HEK293 (cell line): ENCODE data around the gene CAGE1.

Experiments
- ZNF274 ChIP-seq, 2 experiments: fragments of 200-500 bp in 1 of 2; fragments of 450-650 bp in 1 of 2; sonication (Bioruptor generic) in 1 of 2; formaldehyde crosslinking in 1 of 2; IDR thresholded peaks; 2 replicates each; pipeline versions ENCODE4 v1.5.1 to v1.6.1; 2014 to 2016; ENCODE audit warnings: borderline replicate concordance in 1 of 2, inconsistent platforms in 1 of 2, low read length in 1 of 2, missing biosample characterization in 1 of 2, missing genetic modification characterization in 1 of 2
- ZNF555 ChIP-seq: fragments of 450-650 bp; formaldehyde crosslinking; conservative IDR thresholded peaks from 2 replicates; pipeline ENCODE4 v1.5.1; 2017; ENCODE audit warnings: missing biosample characterization, mild to moderate bottlenecking, missing genetic modification characterization, inconsistent platforms
- TF ChIP-seq, protein P1 (sequence below): fragments of 450-650 bp; formaldehyde crosslinking; IDR thresholded peaks from 2 replicates; pipeline ENCODE4 v1.5.1; 2016; ENCODE audit warnings: missing biosample characterization, missing genetic modification characterization
- TF ChIP-seq, protein P2 (sequence below): fragments of 450-650 bp; formaldehyde crosslinking; IDR thresholded peaks from 2 replicates; pipeline ENCODE4 v1.5.1; 2016; ENCODE audit warnings: missing biosample characterization, missing genetic modification characterization
- TF ChIP-seq, protein P3 (sequence below): fragments of 450-650 bp; formaldehyde crosslinking; IDR thresholded peaks from 2 replicates; pipeline ENCODE4 v1.5.1; 2017; ENCODE audit warnings: missing biosample characterization, missing genetic modification characterization

DNA sequence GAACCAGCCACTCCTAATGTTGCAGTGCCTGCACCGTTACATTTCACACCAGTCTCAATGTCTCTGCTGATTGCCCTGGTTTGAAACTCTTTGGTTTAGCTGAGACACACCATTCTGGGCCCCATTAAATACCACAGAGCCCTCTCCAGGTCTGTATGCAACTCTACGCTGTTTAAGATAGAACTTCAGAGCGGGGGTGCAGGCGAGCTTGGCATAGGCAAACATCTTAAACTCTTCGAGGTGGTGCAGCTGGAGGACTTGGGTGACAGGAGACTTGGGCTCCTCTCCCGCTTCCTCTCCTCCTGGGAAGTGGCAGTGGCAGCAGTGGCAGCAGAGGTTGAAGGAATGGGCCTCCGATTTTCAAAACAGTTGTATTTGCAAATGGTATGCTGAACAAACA lies 58.1 kb downstream of the CAGE1 start:
- TF ChIP-seq, protein P1, sequence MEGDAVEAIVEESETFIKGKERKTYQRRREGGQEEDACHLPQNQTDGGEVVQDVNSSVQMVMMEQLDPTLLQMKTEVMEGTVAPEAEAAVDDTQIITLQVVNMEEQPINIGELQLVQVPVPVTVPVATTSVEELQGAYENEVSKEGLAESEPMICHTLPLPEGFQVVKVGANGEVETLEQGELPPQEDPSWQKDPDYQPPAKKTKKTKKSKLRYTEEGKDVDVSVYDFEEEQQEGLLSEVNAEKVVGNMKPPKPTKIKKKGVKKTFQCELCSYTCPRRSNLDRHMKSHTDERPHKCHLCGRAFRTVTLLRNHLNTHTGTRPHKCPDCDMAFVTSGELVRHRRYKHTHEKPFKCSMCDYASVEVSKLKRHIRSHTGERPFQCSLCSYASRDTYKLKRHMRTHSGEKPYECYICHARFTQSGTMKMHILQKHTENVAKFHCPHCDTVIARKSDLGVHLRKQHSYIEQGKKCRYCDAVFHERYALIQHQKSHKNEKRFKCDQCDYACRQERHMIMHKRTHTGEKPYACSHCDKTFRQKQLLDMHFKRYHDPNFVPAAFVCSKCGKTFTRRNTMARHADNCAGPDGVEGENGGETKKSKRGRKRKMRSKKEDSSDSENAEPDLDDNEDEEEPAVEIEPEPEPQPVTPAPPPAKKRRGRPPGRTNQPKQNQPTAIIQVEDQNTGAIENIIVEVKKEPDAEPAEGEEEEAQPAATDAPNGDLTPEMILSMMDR (tag by site-specific recombination), result no peak
- TF ChIP-seq, protein P2, sequence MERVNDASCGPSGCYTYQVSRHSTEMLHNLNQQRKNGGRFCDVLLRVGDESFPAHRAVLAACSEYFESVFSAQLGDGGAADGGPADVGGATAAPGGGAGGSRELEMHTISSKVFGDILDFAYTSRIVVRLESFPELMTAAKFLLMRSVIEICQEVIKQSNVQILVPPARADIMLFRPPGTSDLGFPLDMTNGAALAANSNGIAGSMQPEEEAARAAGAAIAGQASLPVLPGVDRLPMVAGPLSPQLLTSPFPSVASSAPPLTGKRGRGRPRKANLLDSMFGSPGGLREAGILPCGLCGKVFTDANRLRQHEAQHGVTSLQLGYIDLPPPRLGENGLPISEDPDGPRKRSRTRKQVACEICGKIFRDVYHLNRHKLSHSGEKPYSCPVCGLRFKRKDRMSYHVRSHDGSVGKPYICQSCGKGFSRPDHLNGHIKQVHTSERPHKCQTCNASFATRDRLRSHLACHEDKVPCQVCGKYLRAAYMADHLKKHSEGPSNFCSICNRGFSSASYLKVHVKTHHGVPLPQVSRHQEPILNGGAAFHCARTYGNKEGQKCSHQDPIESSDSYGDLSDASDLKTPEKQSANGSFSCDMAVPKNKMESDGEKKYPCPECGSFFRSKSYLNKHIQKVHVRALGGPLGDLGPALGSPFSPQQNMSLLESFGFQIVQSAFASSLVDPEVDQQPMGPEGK, result no peak
- TF ChIP-seq ZNF274 (IDR thresholded peaks at IDR 0.05; ENCODE audit: low read length), result no peak
- no peak for TF ChIP-seq ZNF274 (tag by site-specific recombination; IDR thresholded peaks at IDR 0.05; ENCODE audit: borderline replicate concordance)
- TF ChIP-seq ZNF555 (tag by site-specific recombination), result no peak
- TF ChIP-seq, protein P3, sequence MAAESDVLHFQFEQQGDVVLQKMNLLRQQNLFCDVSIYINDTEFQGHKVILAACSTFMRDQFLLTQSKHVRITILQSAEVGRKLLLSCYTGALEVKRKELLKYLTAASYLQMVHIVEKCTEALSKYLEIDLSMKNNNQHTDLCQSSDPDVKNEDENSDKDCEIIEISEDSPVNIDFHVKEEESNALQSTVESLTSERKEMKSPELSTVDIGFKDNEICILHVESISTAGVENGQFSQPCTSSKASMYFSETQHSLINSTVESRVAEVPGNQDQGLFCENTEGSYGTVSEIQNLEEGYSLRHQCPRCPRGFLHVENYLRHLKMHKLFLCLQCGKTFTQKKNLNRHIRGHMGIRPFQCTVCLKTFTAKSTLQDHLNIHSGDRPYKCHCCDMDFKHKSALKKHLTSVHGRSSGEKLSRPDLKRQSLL, result no peak
